ENCODE measurements around the gene CCDC40. TPM values are rescaled to one million over a fixed set of nuclear protein-coding genes. Genes with fewer than 3 reads are reported as not detected.

Gene CCDC40
- total and polyA plus RNA-seq, 9 of the 15 experiments (the other 6 are each of a cell fraction or from before 2014, with no cell fraction given): 0.07 to 0.33 TPM; not detected in 7

DNA sequence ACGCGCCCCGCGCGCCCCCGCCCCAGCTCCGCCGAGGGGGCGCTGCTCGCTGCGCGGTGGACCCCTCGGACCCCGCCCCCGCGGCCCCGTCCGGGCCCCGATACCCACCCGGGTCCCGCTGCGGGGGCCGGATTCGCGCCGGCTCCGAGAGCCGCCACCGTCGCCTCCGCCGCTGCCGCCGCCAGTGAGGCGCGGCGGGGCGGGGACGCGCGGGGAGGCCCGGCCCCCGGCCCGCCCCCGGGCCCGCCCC, 830 bp upstream of the CCDC40 start, which contains the start of gene TBC1D16:
TBC1D16 (minus strand) TSS at position 186 of the 250 bp plus-strand sequence. CDS start 22,325 bp downstream, outside the sequence.
- H3K9me3 ChIP-seq (replicated peaks; ENCODE audit: control insufficient read depth, insufficient read depth, low read depth, low read length): no peaks in the 10 kb centered on the region
- H3K4me3 ChIP-seq: peak within 1 kb of the TSS; percentile 40
- POLR2A ChIA-PET: no interaction called here
- peaks cover 4% of the 10 kb centered on the region for H4K20me1 ChIP-seq (replicated peaks; ENCODE audit: control insufficient read depth, insufficient read depth, low read length)
- no peak within 1 kb of the TSS for H3K27ac ChIP-seq (ENCODE audit: extremely low read depth, low read depth, low read length)
- no peaks in the 10 kb centered on the region for H3K79me2 ChIP-seq (ENCODE audit: control insufficient read depth, insufficient read depth, low read length)
- no CpG with 5 or more reads among the region's 46 CpGs for WGBS (ENCODE audit: insufficient coverage, low coverage, missing lambda C conversion rate)
- peaks cover 5% of the 10 kb centered on the region for H3K9me1 ChIP-seq (ENCODE audit: control insufficient read depth, insufficient read depth, low read length)
- intact Hi-C loops (cut with micrococcal nuclease): no loop called here
- BruUV-seq (replicated peaks): no TSS peak
- no peak for ATAC-seq
- H2AFZ ChIP-seq (ENCODE audit: low read depth, low read length): peak within 1 kb of the TSS; percentile 83
- peaks cover 0 to 21% of the 10 kb centered on the region in 2 experiments; a peak in 3 of 5 replicates for H3K4me1 ChIP-seq (replicated peaks in 1 of 2; ENCODE audit: control insufficient read depth in 2 of 2, insufficient read depth in 2 of 2, low read length in 2 of 2)
- no peak for DNase-seq (ENCODE audit: extremely low read depth in 1 of 4, low spot score in 3 of 4)
- H3K9ac ChIP-seq (ENCODE audit: insufficient read depth in 1 of 2, low read depth in 2 of 2, low read length in 2 of 2): peak within 1 kb of the TSS in 1 of 2 experiments; percentile 91; a peak in 2 of 4 replicates
- peak within 1 kb of the TSS; percentile 73 for H3K4me2 ChIP-seq (ENCODE audit: insufficient read depth, low read length)
- no peaks in the 10 kb centered on the region for H3K36me3 ChIP-seq (ENCODE audit: control insufficient read depth, insufficient read depth, low read length)
- TF ChIP-seq, protein P1, sequence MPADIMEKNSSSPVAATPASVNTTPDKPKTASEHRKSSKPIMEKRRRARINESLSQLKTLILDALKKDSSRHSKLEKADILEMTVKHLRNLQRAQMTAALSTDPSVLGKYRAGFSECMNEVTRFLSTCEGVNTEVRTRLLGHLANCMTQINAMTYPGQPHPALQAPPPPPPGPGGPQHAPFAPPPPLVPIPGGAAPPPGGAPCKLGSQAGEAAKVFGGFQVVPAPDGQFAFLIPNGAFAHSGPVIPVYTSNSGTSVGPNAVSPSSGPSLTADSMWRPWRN (IDR thresholded peaks at IDR 0.05; ENCODE audit: low read depth): no peak
- TF ChIP-seq ZNF586 (CRISPR knock-in tag; conservative IDR thresholded peaks at IDR 0.05): no peak
- in situ Hi-C loops (cut with MboI): no loop called here
- CTCF ChIA-PET (ENCODE audit: low intra/inter-chr PET ratio): no interaction called here
- no peak for FAIRE-seq
- H3K27me3 ChIP-seq (ENCODE audit: control insufficient read depth in 2 of 2, insufficient read depth in 2 of 2, low read length in 2 of 2): peaks cover 48 to 68% of the 10 kb centered on the region in 2 experiments

DNA sequence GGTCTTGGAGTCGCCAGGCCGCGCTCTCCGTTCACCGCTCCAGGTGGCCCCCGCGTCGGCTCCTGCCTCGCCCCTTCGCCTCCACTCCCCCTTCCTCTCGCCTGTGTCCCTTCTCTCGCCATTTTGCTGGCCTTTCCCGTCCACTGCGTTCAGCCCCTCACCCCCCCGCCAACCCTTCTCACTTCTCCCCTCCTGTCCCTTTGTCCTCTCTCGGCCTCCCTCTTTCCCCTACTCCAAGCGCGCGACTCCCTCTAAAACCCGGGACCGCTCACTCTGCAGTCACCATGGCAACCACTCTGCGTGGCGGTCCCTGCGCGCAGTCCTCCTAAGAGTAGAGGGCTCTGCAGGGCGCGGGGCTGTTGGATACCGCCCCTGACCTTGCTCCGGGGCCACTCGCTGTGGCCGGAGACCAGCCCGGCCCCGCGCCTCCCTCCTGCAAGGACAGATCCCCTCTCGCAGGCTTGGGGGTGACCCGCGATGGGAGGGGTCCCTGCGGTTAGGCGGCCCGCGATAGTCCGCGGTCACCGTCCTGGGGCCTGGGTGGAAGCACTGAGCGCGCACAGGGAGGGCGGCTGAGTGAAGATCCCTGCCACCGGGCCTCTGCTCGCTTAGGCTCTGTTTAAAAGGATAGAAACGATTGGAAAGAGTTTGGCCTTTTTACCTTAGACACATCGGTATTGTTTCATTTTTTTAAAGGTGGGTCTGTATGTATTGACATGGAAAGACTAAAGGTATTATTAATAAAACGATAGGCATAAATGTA, 454 bp downstream of the CCDC40 start:
- peak overlapping the region in 1 of 2 experiments; percentile 91; a peak in 2 of 4 replicates for H3K9ac ChIP-seq (ENCODE audit: insufficient read depth in 1 of 2, low read depth in 2 of 2, low read length in 2 of 2)
- peaks cover 39 to 65% of the 10 kb centered on the region in 2 experiments for H3K27me3 ChIP-seq (ENCODE audit: control insufficient read depth in 2 of 2, insufficient read depth in 2 of 2, low read length in 2 of 2)
- no peaks in the 10 kb centered on the region for H3K9me3 ChIP-seq (replicated peaks; ENCODE audit: control insufficient read depth, insufficient read depth, low read depth, low read length)
- in situ Hi-C loops (cut with MboI): no loop called here
- peak; percentile 17 for ATAC-seq
- no peaks in the 10 kb centered on the region for H3K79me2 ChIP-seq (ENCODE audit: control insufficient read depth, insufficient read depth, low read length)
- H3K4me3 ChIP-seq: peak overlapping the region; percentile 40
- intact Hi-C loops (cut with micrococcal nuclease): no loop called here
- CTCF ChIA-PET (ENCODE audit: low intra/inter-chr PET ratio): no interaction called here
- DNase-seq (ENCODE audit: extremely low read depth in 1 of 4, low spot score in 3 of 4): peak in 3 of 4 experiments; percentile 20 to 47 (median 45)
- 7% methylated on average over 47 of the region's 52 CpGs for WGBS (ENCODE audit: insufficient coverage, low coverage, missing lambda C conversion rate)
- H3K9me1 ChIP-seq (ENCODE audit: control insufficient read depth, insufficient read depth, low read length): peaks cover 5% of the 10 kb centered on the region
- no peak overlapping the region for H3K27ac ChIP-seq (ENCODE audit: extremely low read depth, low read depth, low read length)
- H3K36me3 ChIP-seq (ENCODE audit: control insufficient read depth, insufficient read depth, low read length): no peaks in the 10 kb centered on the region
- H4K20me1 ChIP-seq (replicated peaks; ENCODE audit: control insufficient read depth, insufficient read depth, low read length): no peaks in the 10 kb centered on the region; the same call in 1 of the 2 replicates
- FAIRE-seq: no peak
- POLR2A ChIA-PET: no interaction called here
- H3K4me2 ChIP-seq (ENCODE audit: insufficient read depth, low read length): peak overlapping the region; percentile 73
- peaks cover 0 to 21% of the 10 kb centered on the region in 2 experiments; a peak in 3 of 5 replicates for H3K4me1 ChIP-seq (replicated peaks in 1 of 2; ENCODE audit: control insufficient read depth in 2 of 2, insufficient read depth in 2 of 2, low read length in 2 of 2)
- no TSS peak for BruUV-seq (replicated peaks)
- H2AFZ ChIP-seq (ENCODE audit: low read depth, low read length): peak overlapping the region; percentile 83; the same call in 1 of the 2 replicates
- TF ChIP-seq POLR2G (IDR thresholded peaks at IDR 0.05; ENCODE audit: low read depth, low read length) (no peak), CREM (IDR thresholded peaks at IDR 0.05; ENCODE audit: low read depth) (no peak), KDM5B (IDR thresholded peaks at IDR 0.05; ENCODE audit: insufficient replicate concordance, low read depth, low read length) (no peak), BRCA1 (IDR thresholded peaks at IDR 0.05) (no peak), BRCA1 (CRISPR knock-in tag; IDR thresholded peaks at IDR 0.05) (no peak), HDAC1 (IDR thresholded peaks at IDR 0.05) (peak in 1 of 2 experiments; percentile 47; a peak in 1 of 4 replicates), CBX2 (IDR thresholded peaks at IDR 0.05; ENCODE audit: insufficient read depth, low read length, poor library complexity, severe bottlenecking) (peak; percentile 13)
- TF ChIP-seq, protein P2, sequence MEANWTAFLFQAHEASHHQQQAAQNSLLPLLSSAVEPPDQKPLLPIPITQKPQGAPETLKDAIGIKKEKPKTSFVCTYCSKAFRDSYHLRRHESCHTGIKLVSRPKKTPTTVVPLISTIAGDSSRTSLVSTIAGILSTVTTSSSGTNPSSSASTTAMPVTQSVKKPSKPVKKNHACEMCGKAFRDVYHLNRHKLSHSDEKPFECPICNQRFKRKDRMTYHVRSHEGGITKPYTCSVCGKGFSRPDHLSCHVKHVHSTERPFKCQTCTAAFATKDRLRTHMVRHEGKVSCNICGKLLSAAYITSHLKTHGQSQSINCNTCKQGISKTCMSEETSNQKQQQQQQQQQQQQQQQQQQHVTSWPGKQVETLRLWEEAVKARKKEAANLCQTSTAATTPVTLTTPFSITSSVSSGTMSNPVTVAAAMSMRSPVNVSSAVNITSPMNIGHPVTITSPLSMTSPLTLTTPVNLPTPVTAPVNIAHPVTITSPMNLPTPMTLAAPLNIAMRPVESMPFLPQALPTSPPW (CRISPR knock-in tag; IDR thresholded peaks at IDR 0.05): peak; percentile 46
- TF ChIP-seq, protein P3, sequence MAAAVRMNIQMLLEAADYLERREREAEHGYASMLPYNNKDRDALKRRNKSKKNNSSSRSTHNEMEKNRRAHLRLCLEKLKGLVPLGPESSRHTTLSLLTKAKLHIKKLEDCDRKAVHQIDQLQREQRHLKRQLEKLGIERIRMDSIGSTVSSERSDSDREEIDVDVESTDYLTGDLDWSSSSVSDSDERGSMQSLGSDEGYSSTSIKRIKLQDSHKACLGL (CRISPR knock-in tag; IDR thresholded peaks at IDR 0.05; ENCODE audit: borderline replicate concordance, poor library complexity, severe bottlenecking): no peak

Data from K562 (cell line).